Smooth muscle cell (in vitro differentiated cells): ENCODE results near the gene BCKDHA. TPM values are rescaled to one million over a fixed set of nuclear protein-coding genes. Genes with fewer than 3 reads are reported as not detected.

Experiments
- DNase-seq: peaks from one replicate; lab custom pipeline; 2025; ENCODE audit not compliant: unreplicated experiment; lab: John Stamatoyannopoulos, UW
- H2AFZ ChIP-seq: fragments of 200-600 bp; sonication (generic); 2 replicates; pipeline ENCODE4 v1.6.0; 2016; ENCODE audit warnings: antibody characterized with exemption, low read depth, mild to moderate bottlenecking
- H3F3A ChIP-seq: fragments of 200-600 bp; sonication (generic); 2 replicates; pipeline ENCODE4 v1.6.0; 2017; ENCODE audit warnings: antibody characterized with exemption, low read depth
- H3K27ac ChIP-seq: fragments of 200-600 bp; sonication (generic); 2 replicates; pipeline ENCODE4 v1.5.1; 2016; ENCODE audit warnings: low read depth, mild to moderate bottlenecking
- H3K27me3 ChIP-seq: fragments of 200-600 bp; sonication (generic); 2 replicates; pipeline ENCODE4 v1.6.1; 2016; ENCODE audit warnings: low read depth, mild to moderate bottlenecking
- H3K36me3 ChIP-seq: fragments of 200-600 bp; sonication (generic); 2 replicates; pipeline ENCODE4 v1.5.1; 2016; ENCODE audit warnings: low read depth
- H3K4me1 ChIP-seq: fragments of 200-600 bp; sonication (generic); 2 replicates; pipeline ENCODE4 v1.5.1; 2016; ENCODE audit warnings: low read depth
- H3K4me2 ChIP-seq: fragments of 200-600 bp; sonication (generic); 2 replicates; pipeline ENCODE4 v1.6.0; 2016; ENCODE audit warnings: mild to moderate bottlenecking
- H3K4me3 ChIP-seq: fragments of 200-600 bp; sonication (generic); 2 replicates; pipeline ENCODE4 v1.5.1; 2016; ENCODE audit warnings: mild to moderate bottlenecking
- H3K79me2 ChIP-seq: fragments of 200-600 bp; sonication (generic); 2 replicates; pipeline ENCODE4 v1.6.0; 2016; ENCODE audit warnings: low read depth, mild to moderate bottlenecking
- H3K9ac ChIP-seq: fragments of 200-600 bp; sonication (generic); 2 replicates; pipeline ENCODE4 v1.6.0; 2016; ENCODE audit warnings: low read depth
- H3K9me3 ChIP-seq: fragments of 200-600 bp; sonication (generic); replicated peaks from 2 replicates; pipeline ENCODE4 v1.5.1; 2016; ENCODE audit warnings: low read depth
- H4K20me1 ChIP-seq: fragments of 200-600 bp; sonication (generic); 2 replicates; pipeline ENCODE4 v1.6.0; 2016; ENCODE audit warnings: low read depth
- WGBS: methylation state at CpG from one replicate; pipeline ENCODE4 v1.1.7; 2016; ENCODE audit warnings: low lambda C conversion rate; 5-methylcytosine and 5-hydroxymethylcytosine counted together
- polyA plus RNA-seq: library from polyadenylated mRNA; unstranded; fragments of >200 nt; fragmentation: Nextera tagmentation; extraction: Ambion mirVana; gene quantifications from 2 replicates; pipeline ENCODE4 v1.2.1, GENCODE V29; 2016
- total RNA-seq: library from RNA; depleted of rRNA; stranded (reverse); fragments of >200 nt; gene quantifications from 2 replicates; pipeline ENCODE4 v1.2.3, GENCODE V29; 2014
- TF ChIP-seq, protein P1 (sequence below): fragments of 200-600 bp; sonication (generic); IDR thresholded peaks from 2 replicates; pipeline ENCODE4 v1.5.1; 2017; ENCODE audit warnings: borderline replicate concordance, mild to moderate bottlenecking, antibody characterized with exemption; ENCODE audit not compliant: insufficient read depth, poor library complexity, severe bottlenecking

Gene BCKDHA
- total and polyA plus RNA-seq, 2 experiments from 2014 or later: 24.6 to 53.9 TPM

DNA sequence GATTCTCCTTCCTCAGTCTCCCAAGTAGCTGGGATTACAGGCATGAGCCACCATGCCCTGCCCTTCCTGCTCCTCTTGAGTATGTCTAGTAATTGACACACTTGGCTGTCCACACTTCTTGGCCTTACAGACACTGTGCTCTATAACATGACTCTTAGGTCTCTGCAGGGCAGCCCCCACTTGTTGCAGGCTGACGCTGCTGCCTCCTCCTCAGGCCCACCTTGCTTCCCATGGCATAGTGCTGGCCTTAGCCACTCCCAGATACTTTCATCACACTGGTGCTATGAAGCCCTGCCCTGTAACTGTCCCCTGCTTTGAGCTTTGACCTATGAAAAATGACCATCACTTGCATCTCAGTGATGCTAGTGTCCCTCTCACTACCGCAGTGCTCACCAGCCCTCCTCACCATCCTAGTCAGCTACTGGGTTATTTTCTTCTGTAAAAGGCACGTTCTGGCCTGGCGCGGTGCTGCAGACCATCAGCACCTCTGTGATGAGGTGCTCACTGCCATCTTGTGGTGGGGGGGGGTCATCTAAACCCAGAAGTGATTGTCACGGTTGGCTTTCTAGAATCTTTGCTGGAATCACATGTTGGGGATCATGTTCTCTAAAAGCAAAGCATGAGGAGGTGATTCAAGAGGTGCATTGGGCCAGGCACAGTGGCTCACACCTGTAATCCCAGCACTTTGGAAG, 55.1 kb downstream of the BCKDHA start:
- Histone ChIP-seq H3K79me2 (no peaks in the 10 kb centered on the region), H3K4me3 (no peak overlapping the region), H2AFZ (no peak overlapping the region), H3K27me3 (peaks cover 3% of the 10 kb centered on the region), H3K4me2 (no peak overlapping the region), H3K27ac (no peak overlapping the region), H3F3A (no peaks in the 10 kb centered on the region), H3K4me1 (no peaks in the 10 kb centered on the region), H3K9me3 (no peaks in the 10 kb centered on the region), H4K20me1 (no peaks in the 10 kb centered on the region), H3K9ac (no peak overlapping the region), H3K36me3 (no peaks in the 10 kb centered on the region)
- TF ChIP-seq, protein P1, sequence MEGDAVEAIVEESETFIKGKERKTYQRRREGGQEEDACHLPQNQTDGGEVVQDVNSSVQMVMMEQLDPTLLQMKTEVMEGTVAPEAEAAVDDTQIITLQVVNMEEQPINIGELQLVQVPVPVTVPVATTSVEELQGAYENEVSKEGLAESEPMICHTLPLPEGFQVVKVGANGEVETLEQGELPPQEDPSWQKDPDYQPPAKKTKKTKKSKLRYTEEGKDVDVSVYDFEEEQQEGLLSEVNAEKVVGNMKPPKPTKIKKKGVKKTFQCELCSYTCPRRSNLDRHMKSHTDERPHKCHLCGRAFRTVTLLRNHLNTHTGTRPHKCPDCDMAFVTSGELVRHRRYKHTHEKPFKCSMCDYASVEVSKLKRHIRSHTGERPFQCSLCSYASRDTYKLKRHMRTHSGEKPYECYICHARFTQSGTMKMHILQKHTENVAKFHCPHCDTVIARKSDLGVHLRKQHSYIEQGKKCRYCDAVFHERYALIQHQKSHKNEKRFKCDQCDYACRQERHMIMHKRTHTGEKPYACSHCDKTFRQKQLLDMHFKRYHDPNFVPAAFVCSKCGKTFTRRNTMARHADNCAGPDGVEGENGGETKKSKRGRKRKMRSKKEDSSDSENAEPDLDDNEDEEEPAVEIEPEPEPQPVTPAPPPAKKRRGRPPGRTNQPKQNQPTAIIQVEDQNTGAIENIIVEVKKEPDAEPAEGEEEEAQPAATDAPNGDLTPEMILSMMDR: no peak
- DNase-seq: no peak
- WGBS: 58% methylated on average over 6 of the region's 6 CpGs

DNA sequence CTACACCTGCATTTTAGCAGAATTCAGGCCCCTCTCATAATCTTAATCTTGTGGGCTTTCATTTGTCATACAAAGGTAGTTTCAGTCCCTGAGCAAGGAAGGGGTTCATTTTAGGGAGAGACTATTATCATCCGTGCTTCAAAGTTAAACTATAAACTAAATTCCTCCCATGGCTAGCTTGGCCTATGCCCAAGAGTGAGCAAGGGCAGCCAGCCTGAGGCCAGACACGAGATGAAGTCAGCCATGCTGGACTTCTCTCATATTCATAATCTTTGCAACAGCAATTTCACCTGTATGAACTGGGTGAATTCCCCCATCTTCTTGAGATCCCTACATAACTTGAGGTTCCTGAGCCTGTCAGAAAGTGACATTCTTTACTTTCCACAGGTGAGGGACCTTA, 58.3 kb downstream of the BCKDHA start:
- no peak overlapping the region for H3K4me3 ChIP-seq
- H3F3A ChIP-seq: no peaks in the 10 kb centered on the region
- H3K79me2 ChIP-seq: no peaks in the 10 kb centered on the region
- H3K27ac ChIP-seq: no peak overlapping the region
- 50% methylated on average over 2 of the region's 2 CpGs for WGBS
- H3K9ac ChIP-seq: no peak overlapping the region
- H2AFZ ChIP-seq: no peak overlapping the region
- TF ChIP-seq, protein P1: no peak
- no peaks in the 10 kb centered on the region for H3K9me3 ChIP-seq
- no peaks in the 10 kb centered on the region for H3K36me3 ChIP-seq
- H4K20me1 ChIP-seq: no peaks in the 10 kb centered on the region
- no peaks in the 10 kb centered on the region for H3K27me3 ChIP-seq
- no peaks in the 10 kb centered on the region for H3K4me1 ChIP-seq
- no peak for DNase-seq
- no peak overlapping the region for H3K4me2 ChIP-seq

DNA sequence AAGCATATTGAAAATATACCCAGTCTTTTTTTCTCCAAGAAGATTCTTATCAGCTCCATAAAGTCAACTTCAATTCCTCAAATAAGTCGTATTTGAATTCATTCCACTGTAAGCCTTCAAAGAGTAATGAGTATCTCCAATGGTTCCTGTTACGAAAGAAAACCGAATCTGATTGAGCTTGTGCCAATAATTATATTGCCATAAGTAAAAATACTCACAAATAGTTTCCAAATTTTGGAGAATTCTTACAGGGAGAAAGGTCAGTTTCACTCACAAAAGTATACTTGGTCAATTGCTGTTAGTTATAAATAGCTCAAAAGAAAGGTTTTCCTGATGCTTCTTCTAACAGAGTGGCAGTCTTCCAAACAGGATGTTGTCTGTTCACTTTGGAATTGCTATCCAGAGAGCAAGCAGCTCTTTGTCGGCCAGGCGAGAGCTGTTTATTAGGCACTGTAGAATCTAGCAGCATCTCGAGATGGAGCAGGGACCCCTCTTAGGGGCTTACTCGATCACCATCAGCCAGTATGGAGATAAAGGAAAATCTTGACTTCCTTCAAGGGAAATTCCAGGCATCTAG, 58.8 kb downstream of the BCKDHA start:
- Histone ChIP-seq H3K9ac (no peak overlapping the region), H3K36me3 (no peaks in the 10 kb centered on the region), H3K79me2 (no peaks in the 10 kb centered on the region), H3F3A (no peaks in the 10 kb centered on the region), H3K4me3 (no peak overlapping the region), H3K27me3 (no peaks in the 10 kb centered on the region), H3K9me3 (no peaks in the 10 kb centered on the region), H3K4me1 (no peaks in the 10 kb centered on the region), H3K27ac (no peak overlapping the region), H3K4me2 (no peak overlapping the region), H2AFZ (no peak overlapping the region), H4K20me1 (no peaks in the 10 kb centered on the region)
- TF ChIP-seq, protein P1: no peak
- DNase-seq: no peak
- 69% methylated on average over 7 of the region's 7 CpGs for WGBS

DNA sequence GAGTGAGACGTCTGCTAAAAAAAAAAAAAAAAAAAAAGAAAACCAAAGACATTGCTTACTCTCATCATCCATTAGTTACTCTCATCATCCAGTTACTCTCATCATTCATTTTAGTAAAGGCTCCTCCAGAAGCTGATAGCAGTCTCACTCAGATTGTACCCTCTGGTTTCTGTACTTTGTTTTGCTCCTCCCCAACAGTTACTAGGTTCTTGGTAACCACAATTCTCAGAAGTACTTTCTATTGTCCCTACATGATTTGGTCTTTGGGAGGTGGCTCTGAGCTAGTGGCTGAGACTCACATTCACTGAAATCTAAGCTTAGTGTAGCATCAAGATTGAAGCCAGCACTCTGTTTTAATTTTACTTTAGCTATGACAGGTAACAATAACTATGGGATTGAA, 59.6 kb downstream of the BCKDHA start:
- Histone ChIP-seq H3K4me3 (no peak overlapping the region), H3K36me3 (no peaks in the 10 kb centered on the region), H3K27me3 (no peaks in the 10 kb centered on the region), H2AFZ (no peak overlapping the region), H3K4me2 (no peak overlapping the region), H3K9ac (no peak overlapping the region), H3K79me2 (no peaks in the 10 kb centered on the region), H3K27ac (no peak overlapping the region), H3K4me1 (no peaks in the 10 kb centered on the region), H4K20me1 (no peaks in the 10 kb centered on the region), H3F3A (no peaks in the 10 kb centered on the region), H3K9me3 (no peaks in the 10 kb centered on the region)
- 75% methylated on average over 1 of the region's 1 CpG for WGBS
- DNase-seq: no peak
- TF ChIP-seq, protein P1: no peak
